ACHN (cell line): ENCODE measurements around the gene ARL14EP.

Experiments used
- DNase-seq: peaks from one replicate; pipeline ENCODE4 v3.0.0-alpha.2; 2015
- in situ Hi-C: cut with HindIII; loops from 2 replicates; pipeline ENCODE4 v1.10.0; 2017; ENCODE audit warnings: low sequenced_read_pairs, low pct_ligation_motif_present, low pct_unique_long_range_greater_than_20kb

Gene ARL14EP

DNA sequence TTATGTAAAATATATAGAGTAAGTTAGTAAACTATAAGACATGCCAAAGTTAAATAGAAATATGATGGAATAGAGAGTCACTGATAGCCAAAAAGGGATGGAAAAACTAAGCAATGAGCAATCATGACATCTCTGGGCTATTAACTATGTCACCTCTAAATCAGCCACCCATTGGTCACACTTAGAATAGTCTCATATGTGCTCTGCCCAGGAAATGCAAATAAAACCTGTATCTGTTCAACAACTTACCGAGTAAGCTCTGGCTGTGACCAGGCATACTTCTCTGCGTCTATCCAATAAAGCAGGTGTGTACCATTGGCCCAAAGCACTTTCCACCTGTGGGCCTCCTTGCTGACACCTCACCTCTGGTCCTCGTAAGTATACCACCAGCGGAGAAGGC is 1.6 kb upstream of the ARL14EP start:
- in situ Hi-C loops: no loop called here
- no peak for DNase-seq

DNA sequence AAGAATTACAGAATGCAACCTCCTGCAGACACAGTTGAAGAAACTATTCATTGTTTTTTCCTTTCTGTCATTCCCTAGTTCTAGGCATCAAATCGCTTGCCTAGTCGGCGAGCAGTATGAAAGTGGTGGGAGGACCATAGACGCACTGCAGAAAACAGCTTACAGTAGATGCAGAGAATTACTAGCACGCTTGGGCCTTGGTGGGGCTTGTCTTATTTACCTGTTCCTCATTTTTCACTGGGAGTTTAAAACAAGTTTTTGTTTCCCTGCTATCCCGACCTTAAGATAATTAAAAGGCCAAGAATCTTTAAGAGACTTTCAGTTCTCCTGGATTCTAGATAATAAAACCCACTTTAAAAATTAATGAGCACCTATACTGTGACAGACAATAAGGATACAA is 713 bp upstream of the ARL14EP start:
- in situ Hi-C loops: no loop called here
- no peak for DNase-seq

- no peak for DNase-seq
- in situ Hi-C loops: no loop called here
These were observed 3.3 kb downstream of the ARL14EP start for GRCh38 chr11:30326114-30326778.

DNA sequence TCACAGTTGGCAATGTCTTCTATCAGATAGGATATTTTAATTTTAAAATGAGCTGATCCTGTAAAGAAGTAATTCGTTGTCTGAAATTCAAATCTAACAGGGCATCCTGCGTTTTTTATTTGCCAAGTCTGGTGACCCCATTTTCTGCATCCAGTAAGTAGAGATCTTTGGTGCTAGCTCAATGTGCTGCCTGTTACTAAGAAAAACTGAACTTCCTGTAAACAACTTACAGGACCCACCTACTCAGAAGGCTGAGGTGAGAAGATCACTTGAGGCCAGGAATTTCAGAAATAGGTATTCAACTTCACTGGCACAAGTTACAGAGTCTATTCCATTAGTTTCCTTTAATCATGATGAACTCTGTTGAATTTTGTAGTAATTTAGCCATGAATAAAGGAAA is 4.0 kb downstream of the ARL14EP start:
- in situ Hi-C loops: no loop called here
- DNase-seq: no peak

GRCh38 chr11:30328681-30329080 is 5.8 kb downstream of the ARL14EP start:
- in situ Hi-C loops: no loop called here
- DNase-seq: no peak

DNA sequence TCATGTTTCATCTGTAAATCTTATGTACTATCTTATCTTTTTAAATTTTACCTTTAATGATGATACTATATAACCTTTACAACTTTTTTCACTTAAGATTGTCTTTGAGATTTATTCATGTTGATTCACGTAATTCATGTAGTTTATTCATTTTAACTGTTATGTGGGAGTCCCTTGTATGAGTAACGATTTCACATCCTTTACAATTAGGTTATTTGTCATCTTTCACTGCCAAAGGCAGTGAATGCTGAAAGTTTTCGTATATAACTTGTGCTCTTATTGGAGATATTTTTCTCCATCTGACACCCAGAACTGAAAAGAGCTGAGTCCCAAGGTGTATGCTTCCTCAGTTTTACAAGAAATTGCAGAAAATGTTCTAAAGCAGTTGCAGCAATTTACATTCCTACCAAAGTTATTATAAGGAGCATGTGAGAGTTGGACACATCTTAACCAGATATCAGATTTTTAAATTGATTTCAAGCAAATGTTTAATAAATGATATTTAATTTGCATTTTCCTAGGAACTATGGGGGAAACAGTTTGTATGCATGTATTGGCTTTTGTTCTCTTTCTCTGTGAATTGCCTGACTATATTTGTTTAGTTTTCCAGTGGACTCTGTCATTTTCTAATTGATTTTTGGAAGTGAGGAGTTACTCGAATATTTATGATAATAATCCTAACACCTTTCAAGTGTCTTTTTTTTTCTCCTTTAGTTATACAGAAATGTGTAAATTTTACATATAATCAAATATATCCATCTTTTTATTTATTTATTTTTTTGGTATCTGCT is 6.4 kb downstream of the ARL14EP start:
- in situ Hi-C loops: no loop called here
- no peak for DNase-seq

DNA sequence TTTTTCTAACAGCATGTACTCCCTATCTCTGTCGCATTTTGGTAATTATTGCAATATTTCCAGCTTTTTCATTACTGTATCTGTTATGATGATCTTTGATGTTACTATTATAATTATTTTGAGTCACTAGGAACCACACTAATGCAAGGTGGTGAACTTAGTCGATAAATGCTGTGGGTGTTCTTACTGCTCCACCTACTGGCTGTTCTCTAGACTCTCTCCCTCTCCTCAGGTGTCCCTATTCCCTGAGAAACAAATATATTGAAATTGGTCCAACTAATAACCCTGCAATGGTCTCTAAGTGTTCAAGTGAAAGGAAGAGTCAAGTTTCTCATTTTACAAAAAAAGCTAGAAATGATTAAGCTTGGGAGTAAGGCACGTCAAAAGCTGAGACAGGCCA is 10.5 kb downstream of the ARL14EP start:
- peak; percentile 7 for DNase-seq
- in situ Hi-C loops: no loop called here

- no peak for DNase-seq
These were observed 19.8 kb downstream of the ARL14EP start for GRCh38 chr11:30342736-30343166.

DNA sequence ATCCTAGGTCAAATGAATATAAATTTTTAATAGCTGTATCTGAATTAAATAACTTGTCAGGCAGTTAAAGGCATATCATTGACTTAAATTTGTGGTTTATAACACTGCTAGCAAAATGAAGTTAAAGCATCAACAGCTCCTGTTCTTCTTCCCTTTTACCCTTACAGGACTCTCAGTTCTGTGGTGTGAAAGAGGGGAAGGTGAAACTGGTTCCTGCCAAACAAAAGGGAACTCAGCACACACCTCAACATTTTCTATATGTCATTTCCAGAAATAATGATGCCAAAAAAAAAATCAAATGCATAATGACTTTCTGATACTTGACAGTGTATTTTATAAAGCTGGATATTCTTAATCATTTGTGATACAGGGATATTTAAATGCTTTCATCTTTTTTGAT is 21.2 kb downstream of the ARL14EP start:
- in situ Hi-C loops: no loop called here
- no peak for DNase-seq

More at GRCh38 chr11:30342736-30343166, 19.8 kb downstream of the ARL14EP start:
- in situ Hi-C loops: no loop called here

DNA sequence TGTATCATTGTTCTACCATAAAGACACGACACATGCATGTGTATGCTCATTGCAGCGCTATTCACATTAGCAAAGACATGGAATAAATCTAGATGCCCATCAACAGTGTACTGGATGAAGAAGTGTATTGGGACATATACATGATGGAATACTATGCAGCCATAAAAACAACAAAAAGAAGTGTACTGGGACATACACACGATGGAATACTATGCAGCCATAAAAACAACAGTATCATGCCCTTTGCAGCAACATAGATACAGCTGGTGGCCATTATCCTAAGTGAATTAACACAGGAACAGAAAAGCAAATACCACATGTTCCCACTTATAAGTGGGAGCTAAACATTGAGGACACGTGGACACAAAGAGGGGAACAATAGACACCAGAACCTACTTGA is 22.7 kb downstream of the ARL14EP start:
- in situ Hi-C loops: no loop called here

GRCh38 chr11:30346068-30346688 is 23.3 kb downstream of the ARL14EP start:
- DNase-seq: peak; percentile 56
- in situ Hi-C loops: no loop called here

More for the DNA sequence above, 22.7 kb downstream of the ARL14EP start:
- no peak for DNase-seq

DNA sequence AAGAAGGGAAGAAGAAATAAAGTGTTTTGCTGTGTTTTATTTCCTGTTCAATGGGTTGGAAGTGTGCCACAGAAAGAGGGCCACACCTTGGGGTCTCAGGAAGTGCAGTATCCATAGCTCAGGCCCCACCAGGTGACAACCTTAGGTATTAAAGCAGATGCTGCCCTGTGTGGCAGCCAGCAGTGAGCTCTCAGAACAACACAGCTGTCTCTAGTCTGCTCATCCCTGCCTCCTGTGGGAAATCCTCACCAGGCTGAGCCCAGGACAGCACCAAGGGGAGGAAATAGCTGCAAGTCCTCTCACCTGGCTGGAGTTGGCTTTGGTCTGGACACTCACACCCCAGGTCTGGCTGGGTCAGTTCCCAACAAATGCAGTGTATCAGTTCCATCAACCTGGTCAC is 25.1 kb downstream of the ARL14EP start:
- in situ Hi-C loops: no loop called here

GRCh38 chr11:30349885-30350284 is 27.0 kb downstream of the ARL14EP start:
- in situ Hi-C loops: no loop called here
- no peak for DNase-seq

More for the DNA sequence above, 25.1 kb downstream of the ARL14EP start:
- no peak for DNase-seq

- in situ Hi-C loops: no loop called here
- DNase-seq: no peak
These were observed 27.5 kb downstream of the ARL14EP start for GRCh38 chr11:30350384-30350783.

- no peak for DNase-seq
- in situ Hi-C loops: no loop called here
These were observed 28.2 kb downstream of the ARL14EP start for GRCh38 chr11:30351061-30351460.

DNA sequence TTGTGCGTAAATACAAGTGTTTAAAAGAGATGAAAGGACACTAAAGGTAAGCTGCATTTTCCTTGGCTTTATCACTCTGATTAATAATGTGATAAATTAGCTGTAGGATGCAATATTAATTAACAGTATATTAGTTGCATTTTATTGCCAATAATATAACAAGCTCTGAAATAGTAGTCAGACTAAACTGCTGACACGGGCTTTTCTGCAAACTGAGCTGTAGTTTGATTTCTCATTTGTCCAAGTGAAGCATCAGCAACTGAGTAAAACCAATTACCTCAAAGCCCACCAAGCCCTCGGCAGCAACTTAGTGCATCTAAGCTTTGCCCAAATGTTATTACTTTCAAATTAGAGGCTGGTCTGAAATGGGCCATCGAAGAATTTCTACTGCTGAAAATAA is 33.5 kb downstream of the ARL14EP start:
- in situ Hi-C loops: no loop called here
- DNase-seq: no peak

- DNase-seq: no peak
These were observed 35.0 kb downstream of the ARL14EP start for GRCh38 chr11:30357872-30358271.

GRCh38 chr11:30358536-30358935 is 35.6 kb downstream of the ARL14EP start:
- in situ Hi-C loops: no loop called here
- no peak for DNase-seq

More at GRCh38 chr11:30357872-30358271, 35.0 kb downstream of the ARL14EP start:
- in situ Hi-C loops: no loop called here

DNA sequence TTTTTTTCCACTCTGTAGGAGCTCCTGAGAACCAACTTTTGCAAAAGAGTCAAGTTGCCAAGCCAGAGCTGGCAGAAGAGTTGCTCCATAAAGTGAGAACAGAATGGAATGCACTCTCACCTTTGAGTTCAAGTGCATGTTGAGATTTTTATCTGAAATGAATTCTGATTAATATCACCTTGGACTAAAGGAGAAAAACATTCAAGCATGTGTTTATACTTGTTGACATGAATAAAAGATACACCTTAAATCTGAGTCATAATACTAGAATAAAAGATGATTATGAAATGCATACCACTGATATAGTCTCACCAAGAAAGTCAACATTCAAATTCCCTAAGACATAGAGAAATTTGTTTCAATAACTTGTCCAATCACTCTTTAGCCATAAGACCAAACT is 37.8 kb downstream of the ARL14EP start:
- DNase-seq: no peak
- in situ Hi-C loops: no loop called here
